Stimulated activated naive CD8-positive, alpha-beta T cell treated with anti-CD3 and anti-CD28 coated beads, Interleukin-15, amount 100 ng/mL, for 72 hours (primary cell): Measurements from ENCODE around the gene CDKL1.
"Not testable (repeated sequence)": the region's sequence is repeated elsewhere in the genome, so short reads cannot be mapped to it uniquely, and the experiment has no call there.

ENCODE experiments used
- ATAC-seq: fragments of 150-1000 bp; cut with Tn5 transposase; 2 replicates; pipeline ENCODE4 v1.10.0; 2021; ENCODE audit warnings: mild to moderate bottlenecking, moderate library complexity
- DNase-seq, 2 donors: peaks; one replicate each; pipeline ENCODE4 v3.0.0; 2021 to 2022
- H3K27ac Mint-ChIP-seq, 2 donors: one replicate each; pipeline ENCODE4 v1.8.0; 2022; ENCODE audit warnings: mild to moderate bottlenecking in 2 of 2, mixed read lengths in 2 of 2, moderate library complexity in 2 of 2
- H3K27me3 Mint-ChIP-seq: one replicate; pipeline ENCODE4 v1.8.0; 2022; ENCODE audit warnings: mixed read lengths
- H3K4me1 Mint-ChIP-seq: one replicate; pipeline ENCODE4 v1.8.0; 2022; ENCODE audit warnings: mild to moderate bottlenecking, mixed read lengths
- H3K4me3 Mint-ChIP-seq, 2 donors: one replicate each; pipeline ENCODE4 v1.8.0; 2022; ENCODE audit warnings: mild to moderate bottlenecking in 2 of 2, mixed read lengths in 2 of 2, moderate library complexity in 1 of 2
- H3K9me3 Mint-ChIP-seq, 2 donors: one replicate each; pipeline ENCODE4 v1.8.0; 2022; ENCODE audit warnings: mixed read lengths in 2 of 2

CDKL1 gene

GRCh38 chr14:50366589-50366988, 30.1 kb downstream of the CDKL1 start:
- DNase-seq (no peak), ATAC-seq (no peak)
- peak overlapping the region in 1 of 2 donors; percentile 6 for H3K4me3 Mint-ChIP-seq
- H3K4me1 Mint-ChIP-seq: peaks cover 35% of the 10 kb centered on the region
- H3K27ac Mint-ChIP-seq: peak overlapping the region; percentile 28 to 35
- H3K27me3 Mint-ChIP-seq: no peaks in the 10 kb centered on the region
- H3K9me3 Mint-ChIP-seq: peaks cover 7 to 9% of the 10 kb centered on the region in 2 donors

- no peak overlapping the region for H3K4me3 Mint-ChIP-seq
- H3K27ac Mint-ChIP-seq: peak overlapping the region in 1 of 2 donors; percentile 35
- peaks cover 7 to 9% of the 10 kb centered on the region in 2 donors for H3K9me3 Mint-ChIP-seq
- DNase-seq: no peak
- no peak for ATAC-seq
- peaks cover 35% of the 10 kb centered on the region for H3K4me1 Mint-ChIP-seq
- H3K27me3 Mint-ChIP-seq: no peaks in the 10 kb centered on the region
Observed at GRCh38 chr14:50366115-50366514, 30.6 kb downstream of the CDKL1 start.

- DNase-seq, H3K4me3 Mint-ChIP-seq, H3K27me3 Mint-ChIP-seq, ATAC-seq, H3K27ac Mint-ChIP-seq, H3K9me3 Mint-ChIP-seq: not testable (repeated sequence)
- peaks cover 39% of the 10 kb centered on the region for H3K4me1 Mint-ChIP-seq
Observed at GRCh38 chr14:50365572-50365971, 31.1 kb downstream of the CDKL1 start.

- Mint-ChIP-seq H3K4me3 (no peak overlapping the region), H3K27me3 (no peaks in the 10 kb centered on the region), H3K9me3 (peaks cover 0 to 5% of the 10 kb centered on the region in 2 donors), H3K4me1 (peaks cover 44% of the 10 kb centered on the region), H3K27ac (no peak overlapping the region)
- ATAC-seq (no peak), DNase-seq (no peak)
Observed at GRCh38 chr14:50364792-50365191, 31.9 kb downstream of the CDKL1 start.

DNA sequence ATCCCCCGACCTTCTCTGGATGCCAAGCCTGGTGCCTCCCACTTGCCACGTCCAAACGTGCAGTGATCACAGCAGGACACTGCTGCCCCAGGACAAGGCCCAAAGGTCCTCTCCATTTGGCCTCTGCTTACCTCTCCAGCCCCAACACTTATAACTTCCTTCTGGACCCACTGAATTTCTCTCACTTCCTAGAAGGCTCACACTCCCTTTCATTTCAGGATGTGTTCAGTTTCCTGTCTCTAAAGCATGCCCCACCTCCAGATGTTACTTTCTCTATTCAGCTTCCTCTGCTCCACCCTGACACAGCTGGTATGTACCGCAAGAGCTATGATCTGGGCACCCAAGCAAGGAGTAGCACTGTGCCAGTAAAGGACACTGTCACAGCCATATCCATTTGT, 33.0 kb downstream of the CDKL1 start:
- no peaks in the 10 kb centered on the region for H3K27me3 Mint-ChIP-seq
- peak; percentile 95 for ATAC-seq
- H3K4me1 Mint-ChIP-seq: peaks cover 44% of the 10 kb centered on the region
- H3K27ac Mint-ChIP-seq: peak overlapping the region; percentile 81 to 98
- peak overlapping the region; percentile 95 to 98 for H3K4me3 Mint-ChIP-seq
- peak; percentile 28 to 56 for DNase-seq
- H3K9me3 Mint-ChIP-seq: peaks cover 0 to 5% of the 10 kb centered on the region in 2 donors

- ATAC-seq (peak; percentile 52), DNase-seq (peak; percentile 50 to 57)
- H3K27ac Mint-ChIP-seq: peak overlapping the region; percentile 81 to 98
- H3K4me1 Mint-ChIP-seq: peaks cover 45% of the 10 kb centered on the region
- H3K9me3 Mint-ChIP-seq: peaks cover 0 to 5% of the 10 kb centered on the region in 2 donors
- peak overlapping the region; percentile 95 to 98 for H3K4me3 Mint-ChIP-seq
- H3K27me3 Mint-ChIP-seq: no peaks in the 10 kb centered on the region
Observed at GRCh38 chr14:50362764-50363713, 33.6 kb downstream of the CDKL1 start.

DNA sequence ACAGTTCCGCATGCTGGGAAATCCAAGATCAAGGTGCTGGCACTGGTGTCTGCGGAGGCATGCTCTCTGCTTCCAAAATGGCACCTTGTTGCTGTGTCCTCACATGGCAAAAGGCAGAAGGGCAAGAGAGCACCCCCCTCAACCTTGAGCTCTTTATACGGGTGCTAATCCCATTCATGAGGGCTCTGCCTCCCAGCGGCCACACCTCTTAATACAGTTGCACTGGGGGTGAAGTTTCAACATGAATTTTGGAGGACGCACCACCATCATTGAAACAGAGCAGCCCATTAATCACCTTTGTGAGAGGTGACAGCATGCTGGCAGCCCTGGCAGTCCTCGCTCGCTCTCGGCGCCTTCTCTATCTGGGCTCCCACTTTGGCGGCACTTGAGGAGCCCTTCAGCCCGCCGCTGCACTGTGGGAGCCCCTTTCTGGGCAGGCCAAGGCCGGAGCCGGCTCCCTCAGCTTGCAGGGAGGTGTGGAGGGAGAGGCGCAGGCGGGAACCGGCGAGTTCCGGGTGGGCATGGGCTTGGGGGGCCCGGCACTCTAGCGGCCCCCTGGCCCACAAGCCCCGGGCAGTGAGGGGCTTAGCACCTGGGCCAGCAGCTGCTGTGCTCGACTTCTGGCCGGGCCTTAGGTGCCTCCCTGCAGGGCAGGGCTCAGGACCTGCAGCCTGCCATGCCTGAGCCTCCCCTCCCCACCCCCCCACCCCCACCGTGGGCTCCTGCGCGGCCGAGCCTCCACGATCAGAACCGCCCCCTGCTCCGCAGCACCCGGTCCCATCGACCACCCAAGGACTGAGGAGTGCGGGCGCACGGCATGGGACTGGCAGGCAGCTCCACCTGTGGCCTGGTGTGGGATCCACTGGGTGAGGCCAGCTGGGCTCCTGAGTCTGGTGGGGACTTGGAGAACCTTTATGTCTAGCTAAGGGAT, 34.9 kb downstream of the CDKL1 start:
- H3K27me3 Mint-ChIP-seq, ATAC-seq, H3K9me3 Mint-ChIP-seq, H3K27ac Mint-ChIP-seq, DNase-seq, H3K4me3 Mint-ChIP-seq: not testable (repeated sequence)
- peaks cover 46% of the 10 kb centered on the region for H3K4me1 Mint-ChIP-seq

DNA sequence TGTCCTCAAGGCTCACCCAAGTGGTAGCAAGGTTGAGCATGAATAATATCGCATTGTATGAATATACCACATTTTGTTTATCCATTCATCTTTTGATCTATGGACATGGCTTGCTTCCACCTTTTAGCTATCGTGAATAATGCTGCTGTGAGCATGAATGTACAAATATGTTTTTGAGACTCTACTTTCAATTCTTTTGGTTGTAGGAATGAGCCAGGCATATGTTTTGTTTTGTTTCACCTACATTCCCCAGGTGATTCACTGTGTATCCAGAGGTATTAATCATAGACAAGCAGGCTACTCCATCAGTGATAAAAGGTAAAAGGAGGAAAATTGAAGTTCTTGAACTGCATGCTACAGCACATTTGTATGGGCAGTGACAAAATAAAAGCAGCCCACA, 35.8 kb downstream of the CDKL1 start:
- peaks cover 39% of the 10 kb centered on the region for H3K4me1 Mint-ChIP-seq
- H3K27me3 Mint-ChIP-seq: no peaks in the 10 kb centered on the region
- DNase-seq: no peak
- H3K4me3 Mint-ChIP-seq: no peak overlapping the region
- H3K27ac Mint-ChIP-seq: no peak overlapping the region
- ATAC-seq: no peak
- H3K9me3 Mint-ChIP-seq: peaks cover 0 to 5% of the 10 kb centered on the region in 2 donors

DNA sequence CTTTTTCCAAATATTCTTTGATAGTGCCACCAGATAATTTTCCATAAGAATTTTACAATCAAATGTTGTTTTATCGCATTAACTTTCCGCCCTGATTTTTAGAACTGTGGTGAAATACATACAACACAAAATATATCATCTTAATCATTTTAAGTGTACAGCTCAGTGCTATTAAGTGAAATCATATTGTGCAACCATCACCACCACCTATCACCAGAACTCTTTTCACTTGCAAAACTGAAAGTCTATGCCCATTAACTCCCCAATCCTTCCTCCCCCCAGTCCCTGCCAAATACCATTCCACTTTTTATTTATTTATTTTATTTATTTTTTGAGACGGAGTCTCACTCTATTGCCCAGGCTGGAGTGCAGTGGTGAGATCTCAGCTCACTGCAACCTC, 36.6 kb downstream of the CDKL1 start:
- Mint-ChIP-seq H3K9me3 (peaks cover 0 to 5% of the 10 kb centered on the region in 2 donors), H3K4me1 (peaks cover 43% of the 10 kb centered on the region), H3K27ac (no peak overlapping the region), H3K4me3 (no peak overlapping the region), H3K27me3 (no peaks in the 10 kb centered on the region)
- no peak for DNase-seq
- no peak for ATAC-seq

DNA sequence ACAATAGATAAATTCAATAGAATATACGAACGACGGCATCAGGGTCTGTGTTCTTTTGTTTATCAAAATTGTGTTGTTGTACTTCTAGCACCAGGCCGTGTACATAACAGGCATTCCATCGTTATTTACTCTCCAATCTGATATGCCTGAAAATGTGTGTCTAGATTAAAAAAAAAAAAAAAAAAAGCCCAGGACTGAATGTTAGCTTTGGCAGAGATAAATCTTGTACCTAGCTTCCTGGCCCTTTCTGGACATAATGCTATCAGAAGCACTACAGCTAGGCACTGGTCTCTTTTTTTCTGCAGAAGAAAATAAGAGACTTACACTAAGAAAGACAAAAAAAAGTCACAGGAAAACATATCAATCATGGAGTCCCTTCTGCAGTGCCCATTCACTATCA, 37.0 kb downstream of the CDKL1 start:
- peaks cover 0 to 5% of the 10 kb centered on the region in 2 donors for H3K9me3 Mint-ChIP-seq
- H3K27me3 Mint-ChIP-seq: no peaks in the 10 kb centered on the region
- DNase-seq (no peak), ATAC-seq (no peak)
- no peak overlapping the region for H3K27ac Mint-ChIP-seq
- H3K4me3 Mint-ChIP-seq: no peak overlapping the region
- peaks cover 43% of the 10 kb centered on the region for H3K4me1 Mint-ChIP-seq

DNA sequence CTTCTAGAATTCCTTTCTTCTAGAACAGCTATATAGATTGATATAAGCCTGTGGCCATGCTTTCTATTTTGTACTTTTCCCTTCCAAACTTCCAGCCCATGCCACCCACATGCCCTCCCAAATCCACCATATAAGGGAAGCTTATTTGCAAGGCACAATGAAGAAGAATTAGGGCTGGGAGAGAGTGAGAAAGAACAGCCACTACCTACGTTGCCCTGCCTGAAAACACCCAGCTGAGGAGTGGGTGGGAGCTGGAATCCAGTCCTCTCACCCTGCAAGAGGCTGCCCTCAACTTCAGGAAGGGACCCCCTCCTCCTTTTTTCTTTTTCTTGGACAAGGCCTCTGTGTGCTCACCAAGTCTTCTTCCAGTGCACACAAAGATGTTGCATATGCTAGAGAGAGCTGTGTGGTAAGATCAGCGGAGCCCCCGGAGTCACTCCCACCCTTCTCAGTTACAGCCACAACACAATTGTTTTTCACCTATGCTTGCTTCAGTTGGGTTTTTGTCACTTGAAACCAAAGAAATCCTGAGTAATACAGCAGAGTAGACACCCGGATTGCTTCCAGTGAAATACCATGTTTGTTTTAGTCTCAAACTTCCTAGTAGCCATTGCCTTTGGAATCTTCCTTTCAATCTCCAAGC, 38.8 kb downstream of the CDKL1 start:
- H3K27ac Mint-ChIP-seq: no peak overlapping the region

DNA sequence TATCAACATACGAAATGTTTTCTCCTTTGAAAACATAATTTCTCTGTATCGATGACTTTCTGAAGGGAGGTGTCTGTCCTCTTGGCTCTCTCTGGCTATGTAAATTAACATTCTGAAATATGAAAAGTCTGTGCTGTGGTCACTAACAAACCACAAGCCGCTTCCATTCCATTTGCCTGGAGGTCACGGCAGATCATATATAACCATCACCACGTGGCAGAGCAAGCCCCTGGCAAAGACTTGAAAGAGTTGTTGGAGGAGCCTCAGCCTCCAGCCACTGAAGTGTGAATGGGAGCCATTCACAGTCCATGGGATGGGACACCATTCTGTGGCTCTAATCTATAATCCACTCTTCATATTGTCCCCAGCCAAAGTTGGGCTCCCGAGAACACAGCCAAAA, 39.6 kb downstream of the CDKL1 start:
- Mint-ChIP-seq H3K27ac (no peak overlapping the region), H3K9me3 (no peaks in the 10 kb centered on the region), H3K4me3 (no peak overlapping the region), H3K27me3 (no peaks in the 10 kb centered on the region), H3K4me1 (peaks cover 28% of the 10 kb centered on the region)
- DNase-seq (no peak), ATAC-seq (no peak)

More for the DNA sequence above, 38.8 kb downstream of the CDKL1 start:
- ATAC-seq (no peak), DNase-seq (no peak)
- Mint-ChIP-seq H3K4me3 (no peak overlapping the region), H3K9me3 (peaks cover 0 to 5% of the 10 kb centered on the region in 2 donors), H3K4me1 (peaks cover 33% of the 10 kb centered on the region), H3K27me3 (no peaks in the 10 kb centered on the region)

GRCh38 chr14:50356283-50356682, 40.4 kb downstream of the CDKL1 start:
- not testable (repeated sequence) for DNase-seq, H3K4me3 Mint-ChIP-seq, H3K9me3 Mint-ChIP-seq, ATAC-seq, H3K27me3 Mint-ChIP-seq, H3K27ac Mint-ChIP-seq
- peaks cover 28% of the 10 kb centered on the region for H3K4me1 Mint-ChIP-seq

DNA sequence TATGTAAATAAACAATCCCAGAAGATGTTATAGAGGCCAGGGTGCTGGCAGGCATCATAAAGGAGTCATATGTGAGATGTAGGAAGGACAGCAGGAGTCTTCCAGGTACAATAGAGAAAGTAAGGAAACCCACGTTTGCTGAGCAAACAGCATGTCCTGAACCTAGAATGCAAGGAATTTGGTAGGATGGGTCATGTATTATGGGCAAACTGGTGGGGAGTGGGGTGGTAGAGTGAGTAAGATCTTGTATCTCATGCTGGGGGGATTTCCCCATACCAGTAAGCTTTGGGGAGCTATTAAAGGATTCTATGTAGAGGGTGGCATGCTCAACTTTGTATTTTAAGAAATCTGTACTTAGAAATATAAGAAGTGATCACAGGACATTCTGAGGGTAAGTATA, 41.0 kb downstream of the CDKL1 start:
- Mint-ChIP-seq H3K4me3 (no peak overlapping the region), H3K27ac (no peak overlapping the region), H3K27me3 (no peaks in the 10 kb centered on the region), H3K4me1 (peaks cover 24% of the 10 kb centered on the region), H3K9me3 (no peaks in the 10 kb centered on the region)
- ATAC-seq (no peak), DNase-seq (no peak)

GRCh38 chr14:50354527-50354926, 42.2 kb downstream of the CDKL1 start:
- no peaks in the 10 kb centered on the region for H3K9me3 Mint-ChIP-seq
- peaks cover 18% of the 10 kb centered on the region for H3K4me1 Mint-ChIP-seq
- H3K4me3 Mint-ChIP-seq: no peak overlapping the region
- ATAC-seq: no peak
- no peak for DNase-seq
- no peaks in the 10 kb centered on the region for H3K27me3 Mint-ChIP-seq
- no peak overlapping the region for H3K27ac Mint-ChIP-seq
